Activated CD4-positive, alpha-beta memory T cell treated with anti-CD3 and anti-CD28 coated beads for 36 hours (primary cell): ENCODE measurements around the gene KRTAP9-8. TPM values are rescaled to one million over a fixed set of nuclear protein-coding genes. Genes with fewer than 3 reads are reported as not detected.

Experiments
- total RNA-seq, 2 experiments: library from RNA; stranded (reverse); gene quantifications; one replicate each; pipeline ENCODE4 v1.2.3, GENCODE V29; 2021

KRTAP9-8 gene
- total RNA-seq, 2 experiments from 2014 or later = not detected

Other genes starting within 250 kb of the KRTAP9-8 start
- gene KRTAP3-3, start 243.8 kb upstream of the KRTAP9-8 start, total RNA-seq = not detected
- not detected for gene KRTAP3-2, start 238.1 kb upstream of the KRTAP9-8 start, total RNA-seq
- not detected for gene KRTAP3-1, start 228.9 kb upstream of the KRTAP9-8 start, total RNA-seq
- not detected for gene KRTAP1-5, start 210.8 kb upstream of the KRTAP9-8 start, total RNA-seq
- gene KRTAP1-4, start 207.8 kb upstream of the KRTAP9-8 start, total RNA-seq = not detected
- gene KRTAP1-3, start 203.1 kb upstream of the KRTAP9-8 start, total RNA-seq = not detected
- not detected for gene KRTAP1-1, start 196.5 kb upstream of the KRTAP9-8 start, total RNA-seq
- gene KRTAP2-1, start 190.7 kb upstream of the KRTAP9-8 start, total RNA-seq = not detected
- not detected for gene KRTAP2-2, start 182.8 kb upstream of the KRTAP9-8 start, total RNA-seq
- not detected for gene KRTAP2-3, start 177.9 kb upstream of the KRTAP9-8 start, total RNA-seq
- gene KRTAP2-4, start 172.1 kb upstream of the KRTAP9-8 start, total RNA-seq = not detected
- gene KRTAP4-7, start 153.8 kb upstream of the KRTAP9-8 start, total RNA-seq = not detected
- gene KRTAP4-8, start 139.9 kb upstream of the KRTAP9-8 start, total RNA-seq = not detected
- gene KRTAP4-16, start 135.8 kb upstream of the KRTAP9-8 start, total RNA-seq = not detected
- gene KRTAP4-9, start 132.6 kb upstream of the KRTAP9-8 start, total RNA-seq = not detected
- not detected for gene KRTAP4-11, start 119.6 kb upstream of the KRTAP9-8 start, total RNA-seq
- not detected for gene KRTAP4-12, start 113.8 kb upstream of the KRTAP9-8 start, total RNA-seq
- not detected for gene KRTAP4-6, start 97.5 kb upstream of the KRTAP9-8 start, total RNA-seq
- gene KRTAP4-5, start 88.2 kb upstream of the KRTAP9-8 start, total RNA-seq = not detected
- gene KRTAP4-4, start 77.3 kb upstream of the KRTAP9-8 start, total RNA-seq = not detected
- gene KRTAP4-3, start 69.8 kb upstream of the KRTAP9-8 start, total RNA-seq = not detected
- gene KRTAP4-2, start 59.8 kb upstream of the KRTAP9-8 start, total RNA-seq = not detected
- gene KRTAP4-1, start 53.1 kb upstream of the KRTAP9-8 start, total RNA-seq = not detected
- gene KRTAP9-1, start 48.1 kb upstream of the KRTAP9-8 start, total RNA-seq = not detected
- gene KRTAP9-2, start 11.4 kb upstream of the KRTAP9-8 start, total RNA-seq = not detected
- not detected for gene KRTAP9-3, start 5.5 kb upstream of the KRTAP9-8 start, total RNA-seq
- gene KRTAP9-4, start 11.7 kb downstream of the KRTAP9-8 start, total RNA-seq = not detected
- not detected for gene KRTAP9-9, start 17.4 kb downstream of the KRTAP9-8 start, total RNA-seq
- not detected for gene KRTAP9-6, start 27.4 kb downstream of the KRTAP9-8 start, total RNA-seq
- not detected for gene KRTAP9-7, start 37.7 kb downstream of the KRTAP9-8 start, total RNA-seq
- not detected for gene KRTAP29-1, start 64.9 kb downstream of the KRTAP9-8 start, total RNA-seq
- gene KRTAP16-1, start 71.3 kb downstream of the KRTAP9-8 start, total RNA-seq = not detected
- not detected for gene KRTAP17-1, start 77.7 kb downstream of the KRTAP9-8 start, total RNA-seq
- gene KRT33A, start 112.8 kb downstream of the KRTAP9-8 start, total RNA-seq = not detected
- not detected for gene KRT33B, start 131.8 kb downstream of the KRTAP9-8 start, total RNA-seq
- gene KRT34, start 144.3 kb downstream of the KRTAP9-8 start, total RNA-seq = not detected
- not detected for gene KRT31, start 159.6 kb downstream of the KRTAP9-8 start, total RNA-seq
- not detected for gene KRT37, start 186.6 kb downstream of the KRTAP9-8 start, total RNA-seq
- not detected for gene KRT38, start 203.0 kb downstream of the KRTAP9-8 start, total RNA-seq
- gene KRT32, start 229.4 kb downstream of the KRTAP9-8 start, total RNA-seq = not detected
- gene KRT35, start 243.2 kb downstream of the KRTAP9-8 start, total RNA-seq = not detected